DOHH2 (cell line): ENCODE measurements around the gene WNK1.

ENCODE experiments used
- H3F3A ChIP-seq: fragments of 200-600 bp; sonication (generic), shearing (Covaris generic); 2 replicates; pipeline ENCODE4 v1.6.0; 2016; ENCODE audit warnings: antibody characterized with exemption, mild to moderate bottlenecking; ENCODE audit not compliant: control insufficient read depth, insufficient read depth
- H3K27ac ChIP-seq: fragments of 200-600 bp; sonication (generic); 2 replicates; pipeline ENCODE4 v1.5.1; 2014; ENCODE audit warnings: low read depth, mild to moderate bottlenecking, low read length, moderate library complexity
- H3K27me3 ChIP-seq: fragments of 200-600 bp; sonication (generic); 2 replicates; pipeline ENCODE4 v1.6.1; 2014; ENCODE audit warnings: mild to moderate bottlenecking, low read length, mixed read lengths; ENCODE audit not compliant: control insufficient read depth
- H3K36me3 ChIP-seq: fragments of 200-600 bp; sonication (generic); 2 replicates; pipeline ENCODE4 v1.6.1; 2014; ENCODE audit warnings: mild to moderate bottlenecking, low read length, moderate library complexity, mixed read lengths; ENCODE audit not compliant: control insufficient read depth
- H3K4me1 ChIP-seq: fragments of 200-600 bp; sonication (generic); 2 replicates; pipeline ENCODE4 v1.6.1; 2014; ENCODE audit warnings: mild to moderate bottlenecking, low read length, mixed read lengths; ENCODE audit not compliant: control insufficient read depth
- H3K4me2 ChIP-seq: fragments of 200-600 bp; sonication (generic); 2 replicates; pipeline ENCODE4 v1.6.0; 2014; ENCODE audit warnings: mild to moderate bottlenecking, low read length, moderate library complexity
- H3K4me3 ChIP-seq: fragments of 200-600 bp; sonication (generic); 2 replicates; pipeline ENCODE4 v1.5.1; 2014; ENCODE audit warnings: mild to moderate bottlenecking, low read length, mixed read lengths
- H3K79me2 ChIP-seq: fragments of 200-600 bp; sonication (generic); 2 replicates; pipeline ENCODE4 v1.6.1; 2014; ENCODE audit warnings: mild to moderate bottlenecking, low read length, mixed read lengths; ENCODE audit not compliant: control insufficient read depth
- H3K9me2 ChIP-seq: fragments of 200-600 bp; sonication (generic); replicated peaks from 2 replicates; pipeline ENCODE4 v1.6.1; 2014; ENCODE audit warnings: mild to moderate bottlenecking, low read length, mixed read lengths; ENCODE audit not compliant: control insufficient read depth
- H3K9me3 ChIP-seq: fragments of 200-600 bp; sonication (generic); 2 replicates; pipeline ENCODE4 v1.6.1; 2014; ENCODE audit warnings: antibody characterized with exemption, low read length, mixed read lengths; ENCODE audit not compliant: control insufficient read depth, insufficient read depth
- H4K20me1 ChIP-seq: fragments of 200-600 bp; sonication (generic); 2 replicates; pipeline ENCODE4 v1.6.0; 2014; ENCODE audit warnings: low read depth, mild to moderate bottlenecking, antibody characterized with exemption, low read length, moderate library complexity; ENCODE audit not compliant: control insufficient read depth, insufficient read depth
- CTCF ChIP-seq: fragments of 200-600 bp; sonication (generic); IDR thresholded peaks from one replicate; pipeline ENCODE4 v1.5.1; 2014; ENCODE audit warnings: antibody characterized with exemption, mild to moderate bottlenecking, low read depth, low read length; ENCODE audit not compliant: poor library complexity, severe bottlenecking
- EZH2phosphoT487 ChIP-seq: fragments of 200-600 bp; sonication (generic); IDR thresholded peaks from 2 replicates; pipeline ENCODE4 v1.6.1; 2017; ENCODE audit warnings: borderline replicate concordance, mild to moderate bottlenecking, antibody characterized with exemption, low read length, moderate library complexity, mixed read lengths

Gene WNK1

GRCh38 chr12:716506-716905 is 35.9 kb upstream of the WNK1 start:
- H3K79me2 ChIP-seq, result no peaks in the 10 kb centered on the region
- H4K20me1 ChIP-seq, result no peaks in the 10 kb centered on the region
- no peaks in the 10 kb centered on the region for H3K9me2 ChIP-seq
- peaks cover 29% of the 10 kb centered on the region for H3K4me1 ChIP-seq
- no peak overlapping the region for H3K4me2 ChIP-seq
- H3K36me3 ChIP-seq, result no peaks in the 10 kb centered on the region
- H3F3A ChIP-seq, result no peaks in the 10 kb centered on the region; the same call in 1 of the 2 replicates
- TF ChIP-seq CTCF (no peak), EZH2phosphoT487 (no peak)
- no peaks in the 10 kb centered on the region for H3K9me3 ChIP-seq
- H3K4me3 ChIP-seq, result no peak overlapping the region
- 0 out of 2 replicates have a peak, but pooled peaks cover 2% of the 10 kb centered on the region for H3K27me3 ChIP-seq
- H3K27ac ChIP-seq, result no peak overlapping the region

- H3K9me2 ChIP-seq, result no peaks in the 10 kb centered on the region
- H3K27me3 ChIP-seq, result 0 out of 2 replicates have a peak, but pooled peaks cover under 1% of the 10 kb centered on the region
- peak overlapping the region; percentile 75 for H3K4me2 ChIP-seq
- peak overlapping the region; percentile 60 for H3K4me3 ChIP-seq
- peaks cover 30% of the 10 kb centered on the region for H3K4me1 ChIP-seq
- no peaks in the 10 kb centered on the region; the same call in 1 of the 2 replicates for H3F3A ChIP-seq
- TF ChIP-seq EZH2phosphoT487 (no peak), CTCF (no peak)
- H3K27ac ChIP-seq, result 0 out of 2 replicates have a peak overlapping the region, but pooled peaks have one; percentile 18
- H4K20me1 ChIP-seq, result no peaks in the 10 kb centered on the region
- no peaks in the 10 kb centered on the region for H3K79me2 ChIP-seq
- no peaks in the 10 kb centered on the region for H3K9me3 ChIP-seq
- no peaks in the 10 kb centered on the region for H3K36me3 ChIP-seq
Observed at GRCh38 chr12:718756-719102, 33.6 kb upstream of the WNK1 start.

GRCh38 chr12:720231-720941 is 32.0 kb upstream of the WNK1 start:
- H3K27ac ChIP-seq, result no peak overlapping the region
- H3K9me3 ChIP-seq, result no peaks in the 10 kb centered on the region
- no peaks in the 10 kb centered on the region; the same call in 1 of the 2 replicates for H3F3A ChIP-seq
- H3K4me3 ChIP-seq, result peak overlapping the region; percentile 9; the same call in 1 of the 2 replicates
- no peaks in the 10 kb centered on the region for H3K79me2 ChIP-seq
- H4K20me1 ChIP-seq, result no peaks in the 10 kb centered on the region
- TF ChIP-seq EZH2phosphoT487 (no peak), CTCF (no peak)
- no peaks in the 10 kb centered on the region for H3K9me2 ChIP-seq
- H3K4me1 ChIP-seq, result peaks cover 37% of the 10 kb centered on the region
- H3K27me3 ChIP-seq, result no peaks in the 10 kb centered on the region
- H3K4me2 ChIP-seq, result peak overlapping the region; percentile 75
- H3K36me3 ChIP-seq, result no peaks in the 10 kb centered on the region
